GM12878 (cell line): Measurements from ENCODE around the gene TK1. TPM values are rescaled to one million over a fixed set of nuclear protein-coding genes. Genes with fewer than 3 reads are reported as not detected.

ENCODE experiments used
- ATAC-seq: fragments of 200-7000 bp; cut with Tn5 transposase; 3 replicates; pipeline ENCODE4 v1.9.1; 2020; ENCODE audit warnings: mild to moderate bottlenecking, moderate library complexity
- BruUV-seq: library from RNA; stranded (reverse); fragments of 400-500 nt; replicated peaks from 2 replicates; lab custom pipeline; 2021; lab: Mats Ljungman, UMichigan
- CTCF ChIA-PET: fragments of 300-600 bp; sonication (Branson Sonifier 250); formaldehyde crosslinking; extraction: SDS; loops from one replicate; lab custom pipeline; 2021; ENCODE audit warnings: inconsistent platforms; lab: Yijun Ruan, JAX
- POLR2A ChIA-PET: fragments of 350-600 bp; formaldehyde crosslinking; extraction: SDS; loops from one replicate; lab custom pipeline; 2021; ENCODE audit warnings: inconsistent platforms; lab: Charles Lee
- RAD21 ChIA-PET: fragments of 300-600 bp; sonication (Branson Sonifier 250); formaldehyde crosslinking; loops from one replicate; lab custom pipeline; 2023; ENCODE audit warnings: antibody characterized with exemption; ENCODE audit not compliant: unreplicated experiment; lab: Charles Lee
- SMC1A ChIA-PET: fragments of 300-600 bp; sonication (Branson Sonifier 250); formaldehyde crosslinking; loops from one replicate; lab custom pipeline; 2023; ENCODE audit not compliant: unreplicated experiment, uncharacterized antibody; lab: Charles Lee
- DNase-seq: peaks from one replicate; pipeline ENCODE4 v3.0.0-alpha.2; 2011; ENCODE audit warnings: low read depth, low spot score
- FAIRE-seq: peaks from 3 replicates; lab custom pipeline; 2011; peaks lifted over from hg19 to GRCh38; lab: Jason Lieb, UNC
- H2AFZ ChIP-seq: 2 replicates; pipeline ENCODE4 v1.6.0; 2011; ENCODE audit warnings: low read depth, low read length, control low read depth; ENCODE audit not compliant: control insufficient read depth
- H3K27ac ChIP-seq: 2 replicates; pipeline ENCODE4 v1.5.1; 2011; ENCODE audit warnings: control low read depth; ENCODE audit not compliant: control insufficient read depth, insufficient read depth
- H3K27me3 ChIP-seq, 2 experiments: replicated peaks in 1 of 2; 2 replicates each; pipeline versions ENCODE4 v1.6.0 to v1.6.1; 2011; ENCODE audit warnings: low read length in 1 of 2; ENCODE audit not compliant: control insufficient read depth in 2 of 2, insufficient read depth in 2 of 2
- H3K36me3 ChIP-seq, 2 experiments: 2 replicates each; pipeline ENCODE4 v1.5.1; 2011; ENCODE audit warnings: low read length in 1 of 2; ENCODE audit not compliant: control insufficient read depth in 2 of 2, insufficient read depth in 2 of 2
- H3K4me1 ChIP-seq: 2 replicates; pipeline ENCODE4 v1.6.1; 2011; ENCODE audit warnings: mild to moderate bottlenecking, low read length, moderate library complexity, mixed read lengths; ENCODE audit not compliant: control insufficient read depth, insufficient read depth
- H3K4me2 ChIP-seq: 2 replicates; pipeline ENCODE4 v1.6.0; 2011; ENCODE audit warnings: control low read depth; ENCODE audit not compliant: control insufficient read depth, insufficient read depth
- H3K4me3 ChIP-seq: fragments of 200-600 bp; sonication (generic); 2 replicates; pipeline ENCODE4 v1.5.1; 2016
- H3K79me2 ChIP-seq: 2 replicates; pipeline ENCODE4 v1.6.0; 2011; ENCODE audit warnings: low read length; ENCODE audit not compliant: control insufficient read depth, insufficient read depth
- H3K9ac ChIP-seq: 2 replicates; pipeline ENCODE4 v1.8.0; 2011; ENCODE audit warnings: low read length, control low read depth, mixed read lengths; ENCODE audit not compliant: control insufficient read depth, insufficient read depth
- H3K9me3 ChIP-seq: replicated peaks from 3 replicates; pipeline ENCODE4 v1.5.1; 2011; ENCODE audit warnings: mild to moderate bottlenecking, low read length; ENCODE audit not compliant: control insufficient read depth, insufficient read depth
- H4K20me1 ChIP-seq: 2 replicates; pipeline ENCODE4 v1.6.0; 2011; ENCODE audit not compliant: control insufficient read depth, insufficient read depth
- BHLHE40 ChIP-seq, 2 experiments: fragments of 450-650 bp in 1 of 2; IDR thresholded peaks; 2 replicates each; pipeline ENCODE4 v1.6.1; 2011 to 2017; ENCODE audit warnings: low read depth in 2 of 2, borderline replicate concordance in 1 of 2, improper control_type of control experiment in 1 of 2, low read length in 1 of 2, mild to moderate bottlenecking in 1 of 2
- CBX3 ChIP-seq: fragments of 200-600 bp; sonication (generic); IDR thresholded peaks from 2 replicates; pipeline ENCODE4 v1.6.1; 2016; ENCODE audit warnings: low read depth, borderline replicate concordance
- EGR1 ChIP-seq, 2 experiments: IDR thresholded peaks; 1 replicate in 1 of 2; 2 replicates in 1 of 2; pipeline ENCODE4 v1.6.1; 2011 to 2012; ENCODE audit warnings: low read depth in 2 of 2, low read length in 2 of 2, borderline replicate concordance in 1 of 2, mild to moderate bottlenecking in 1 of 2, moderate library complexity in 1 of 2
- GABPA ChIP-seq: IDR thresholded peaks from 2 replicates; pipeline ENCODE4 v1.6.1; 2014; ENCODE audit warnings: antibody characterized with exemption, low read depth, mild to moderate bottlenecking, inconsistent platforms
- MEF2B ChIP-seq: fragments of 450-650 bp; IDR thresholded peaks from 2 replicates; pipeline ENCODE4 v1.6.1; 2018; ENCODE audit warnings: mild to moderate bottlenecking, moderate library complexity; ENCODE audit not compliant: partially characterized antibody, poor library complexity, severe bottlenecking
- NKRF ChIP-seq: fragments of 450-650 bp; conservative IDR thresholded peaks from 2 replicates; pipeline ENCODE4 v1.6.1; 2017; ENCODE audit warnings: mild to moderate bottlenecking, moderate library complexity
- PAX5 ChIP-seq: IDR thresholded peaks from 2 replicates; pipeline ENCODE4 v1.6.1; 2011; ENCODE audit warnings: low read depth, low read length, borderline replicate concordance
- POLR2AphosphoS2 ChIP-seq: IDR thresholded peaks from 2 replicates; pipeline ENCODE4 v1.6.1; 2011; ENCODE audit warnings: low read depth, mild to moderate bottlenecking, low read length, improper control_type of control experiment, moderate library complexity
- RELA ChIP-seq: fragments of 450-650 bp; IDR thresholded peaks from 2 replicates; pipeline ENCODE4 v1.8.0; 2014; ENCODE audit warnings: borderline replicate concordance; ENCODE audit not compliant: partially characterized antibody
- SIX5 ChIP-seq: IDR thresholded peaks from 2 replicates; pipeline ENCODE4 v1.6.1; 2011; ENCODE audit warnings: mild to moderate bottlenecking, low read depth, low read length, moderate library complexity; ENCODE audit not compliant: severe bottlenecking
- SMARCA5 ChIP-seq: fragments of 450-650 bp; IDR thresholded peaks from 2 replicates; pipeline ENCODE4 v1.6.1; 2017; ENCODE audit warnings: mild to moderate bottlenecking
- SP1 ChIP-seq: IDR thresholded peaks from one replicate; pipeline ENCODE4 v1.6.1; 2011; ENCODE audit warnings: low read depth, low read length
- SPI1 ChIP-seq: IDR thresholded peaks from 2 replicates; pipeline ENCODE4 v1.6.1; 2011; ENCODE audit warnings: low read depth, mild to moderate bottlenecking, low read length, moderate library complexity, borderline replicate concordance; ENCODE audit not compliant: insufficient read depth
- ZNF687 ChIP-seq: fragments of 450-650 bp; IDR thresholded peaks from 2 replicates; pipeline ENCODE4 v1.6.1; 2017; ENCODE audit warnings: mild to moderate bottlenecking, moderate library complexity
- WGBS: methylation state at CpG from one replicate; pipeline ENCODE4 v1.1.6; 2016; ENCODE audit warnings: low lambda C conversion rate; ENCODE audit not compliant: insufficient replicate concordance, insufficient coverage; ENCODE audit errors: missing lambda C conversion rate; 5-methylcytosine and 5-hydroxymethylcytosine counted together
- in situ Hi-C: fragments of 300-500 bp; cut with MboI; formaldehyde crosslinking; loops from 9 replicates; pipeline ENCODE4 v1.14.3; 2018; ENCODE audit warnings: mixed read lengths
- intact Hi-C: fragments of 100-400 bp; cut with micrococcal nuclease; formaldehyde crosslinking; loops from one replicate; pipeline ENCODE4 v1.14.2; 2022; ENCODE audit not compliant: unreplicated experiment
- polyA plus RNA-seq, 11 experiments: library from polyadenylated mRNA; depleted of rRNA in 4 of 11; unstranded in 6 of 11; stranded (reverse) in 5 of 11; fragments of >200 nt; fragmentation: Nextera tagmentation in 4 of 11; fragmentation: Illumina TruSeq in 1 of 11; extraction: Ambion mirVana in 4 of 11; extraction: Trizol in 1 of 11; gene quantifications; 1 replicate in 1 of 11; 2 replicates in 10 of 11; pipeline versions ENCODE4 v1.2.1 to v1.2.3, GENCODE V29; 2011 to 2016; ENCODE audit warnings: inconsistent platforms in 2 of 11, missing spikeins in 2 of 11, low read depth in 1 of 11
- total RNA-seq, 4 experiments: library from RNA; depleted of rRNA in 3 of 4; stranded (reverse); fragments of >200 nt in 3 of 4; fragmentation: Illumina TruSeq in 1 of 4; extraction: Trizol in 1 of 4; gene quantifications; 2 replicates each; pipeline versions ENCODE4 v1.2.1 to v1.2.3, GENCODE V29; 2013 to 2021

TK1 gene
- total and polyA plus RNA-seq, 10 of the 15 experiments (the other 5 are each of a cell fraction or from before 2014, with no cell fraction given), result 4.6 to 175 (median 77.9) TPM

- H3K27ac ChIP-seq, result peak overlapping the region; percentile 77
- 78% methylated on average over 18 of the region's 18 CpGs for WGBS
- H3K9ac ChIP-seq, result peak overlapping the region; percentile 40; the same call in 1 of the 2 replicates
- H3K79me2 ChIP-seq, result peaks cover 5% of the 10 kb centered on the region
- no peak overlapping the region for H2AFZ ChIP-seq
- DNase-seq, result no peak
- SMC1A ChIA-PET, result interaction anchor here (0.7 to 1.9 kb wide), 14 partner anchors 7 to 38 kb away, joined by 3 to 9 read pairs (median 4); partner anchors contain the start of gene TMC6
- intact Hi-C loops, result no loop called here
- H3K27me3 ChIP-seq, result no peaks in the 10 kb centered on the region
- in situ Hi-C loops, result no loop called here
- H3K4me3 ChIP-seq, result no peak overlapping the region
- no TSS peak for BruUV-seq
- H3K4me1 ChIP-seq, result peaks cover 74% of the 10 kb centered on the region
- H3K4me2 ChIP-seq, result peak overlapping the region; percentile 57
- no peaks in the 10 kb centered on the region for H3K9me3 ChIP-seq
- CTCF ChIA-PET, result interaction anchor here (0.7 to 5.0 kb wide), 8 partner anchors 8 to 107 kb away, joined by 3 to 51 read pairs (median 5); no protein-coding TSS in a partner anchor
- FAIRE-seq, result no peak
- H4K20me1 ChIP-seq, result no peaks in the 10 kb centered on the region
- POLR2A ChIA-PET, result interaction anchor here (0.6 to 5.1 kb wide), 14 partner anchors 8 to 43 kb away, joined by 3 to 37 read pairs (median 10); partner anchors contain the start of genes SYNGR2, TMC6 and TMC8
- ATAC-seq, result no peak
- RAD21 ChIA-PET, result interaction anchor here (0.9 to 3.3 kb wide), 11 partner anchors 9 to 125 kb away, joined by 3 to 29 read pairs (median 4); no protein-coding TSS in a partner anchor
- peaks cover 0 to 5% of the 10 kb centered on the region in 2 experiments; a peak in 3 of 4 replicates for H3K36me3 ChIP-seq
- 0 out of 2 replicates have a peak, but pooled peaks have one; percentile 0 for TF ChIP-seq PAX5
- no peak for TF ChIP-seq POLR2AphosphoS2
- TF ChIP-seq SP1, result no peak
- TF ChIP-seq SPI1, result no peak
- TF ChIP-seq ZNF687, result no peak; the same call in 1 of the 2 replicates
- 0 out of 4 replicates have a peak, but pooled peaks of 1 of the 2 experiments have one; percentile 16 for TF ChIP-seq BHLHE40 (IDR thresholded peaks at IDR 0.05; ENCODE audit: borderline replicate concordance in 1 of 2, low read depth in 2 of 2, low read length in 1 of 2)
- peak; percentile 68 for TF ChIP-seq MEF2B
- TF ChIP-seq SMARCA5, result peak; percentile 63; the same call in 1 of the 2 replicates
- no peak for TF ChIP-seq RELA
- no peak for TF ChIP-seq SIX5
- no peak for TF ChIP-seq GABPA
- TF ChIP-seq EGR1 (IDR thresholded peaks at IDR 0.05; ENCODE audit: borderline replicate concordance in 1 of 2, low read depth in 2 of 2, low read length in 2 of 2), result no peak
- TF ChIP-seq NKRF, result no peak
- no peak for TF ChIP-seq CBX3
These were observed 41.9 kb downstream of the TK1 start for GRCh38 chr17:78144736-78145641.
